A549 (cell line): ENCODE data around the gene TTC31. TPM values are rescaled to one million over a fixed set of nuclear protein-coding genes. Genes with fewer than 3 reads are reported as not detected.

Experiments
- ATAC-seq, 2 experiments: fragments of 200-7000 bp in 1 of 2; fragments of >200 bp in 1 of 2; cut with Nextera tagmentation in 1 of 2; cut with Tn5 transposase in 1 of 2; 3 replicates each; pipeline versions ENCODE4 v1.8.0 to v1.9.1; 2018 to 2020; ENCODE audit warnings: mild to moderate bottlenecking in 1 of 2, moderate library complexity in 1 of 2
- CTCF ChIA-PET: fragments of 300-600 bp; sonication (Branson Sonifier 250); formaldehyde crosslinking; extraction: SDS; loops from one replicate; lab custom pipeline; 2021; ENCODE audit warnings: antibody characterized with exemption, inconsistent platforms; lab: Yijun Ruan, JAX
- POLR2A ChIA-PET: fragments of 350-600 bp; formaldehyde crosslinking; extraction: SDS; loops from one replicate; lab custom pipeline; 2021; ENCODE audit warnings: antibody characterized with exemption, inconsistent platforms; lab: Yijun Ruan, JAX
- DNase-seq, 2 experiments: peaks; one replicate each; pipeline versions ENCODE4 v3.0.0 to v3.0.0-alpha.2; 2011 to 2016; ENCODE audit warnings: low read depth in 1 of 2, low spot score in 1 of 2
- FAIRE-seq: peaks from 2 replicates; lab custom pipeline; 2011; peaks lifted over from hg19 to GRCh38; lab: Jason Lieb, UNC
- H3K27ac ChIP-seq, 2 experiments: fragments of >200 bp; sonication (Bioruptor Twin); formaldehyde crosslinking; 3 replicates each; pipeline ENCODE4 v1.5.1; 2016 to 2017
- H3K4me1 ChIP-seq: fragments of >200 bp; sonication (Bioruptor Twin); formaldehyde crosslinking; 3 replicates; pipeline ENCODE4 v1.6.1; 2016
- H3K4me2 ChIP-seq: fragments of >200 bp; sonication (Bioruptor Twin); formaldehyde crosslinking; 3 replicates; pipeline ENCODE4 v1.6.1; 2016
- H3K4me3 ChIP-seq: fragments of >200 bp; sonication (Bioruptor Twin); formaldehyde crosslinking; 3 replicates; pipeline ENCODE4 v1.5.1; 2016
- H3K9me3 ChIP-seq: fragments of >200 bp; sonication (Bioruptor Twin); formaldehyde crosslinking; 3 replicates; pipeline ENCODE4 v1.6.1; 2016
- BHLHE40 ChIP-seq: IDR thresholded peaks from 2 replicates; pipeline ENCODE4 v1.6.1; 2012; ENCODE audit warnings: low read depth, low read length, inconsistent platforms
- EP300 ChIP-seq, 2 experiments: fragments of >200 bp; sonication (Bioruptor Twin); formaldehyde crosslinking; IDR thresholded peaks; 2 replicates in 1 of 2; 3 replicates in 1 of 2; pipeline ENCODE4 v1.6.1; 2016 to 2017
- FOSL2 ChIP-seq, 2 experiments: fragments of 450-650 bp in 1 of 2; fragments of >200 bp in 1 of 2; sonication (Bioruptor Twin) in 1 of 2; formaldehyde crosslinking; IDR thresholded peaks; 2 replicates each; pipeline versions ENCODE4 v1.5.0 to v1.6.1; 2016 to 2020; ENCODE audit warnings: mild to moderate bottlenecking in 1 of 2, moderate library complexity in 1 of 2
- HEYL ChIP-seq: fragments of 250-450 bp; sonication (Bioruptor Pico); IDR thresholded peaks from 2 replicates; pipeline ENCODE4 v1.8.0; 2021; ENCODE audit warnings: mild to moderate bottlenecking, moderate library complexity
- KDM1A ChIP-seq: fragments of 200-600 bp; sonication (generic); IDR thresholded peaks from 2 replicates; pipeline ENCODE4 v1.6.1; 2016; ENCODE audit warnings: low read depth, mild to moderate bottlenecking
- MAFK ChIP-seq: fragments of 450-650 bp; IDR thresholded peaks from 2 replicates; pipeline ENCODE4 v1.6.1; 2014; ENCODE audit not compliant: partially characterized antibody
- MYC ChIP-seq: IDR thresholded peaks from 2 replicates; pipeline ENCODE4 v1.6.1; 2012; ENCODE audit warnings: mild to moderate bottlenecking, inconsistent platforms, low read length, improper control_type of control experiment, borderline replicate concordance
- RCOR1 ChIP-seq: fragments of 150-350 bp; IDR thresholded peaks from 2 replicates; pipeline ENCODE4 v1.6.1; 2014; ENCODE audit warnings: antibody characterized with exemption, low read length, low read depth
- SREBF2 ChIP-seq: fragments of 450-650 bp; IDR thresholded peaks from 2 replicates; pipeline ENCODE4 v1.6.1; 2014; ENCODE audit warnings: mild to moderate bottlenecking, moderate library complexity
- TP53 ChIP-seq: fragments of 250-450 bp; sonication (Bioruptor Pico); IDR thresholded peaks from 2 replicates; pipeline ENCODE4 v1.5.0; 2021; ENCODE audit warnings: mild to moderate bottlenecking, moderate library complexity
- WGBS: methylation state at CpG from one replicate; pipeline ENCODE4 v1.1.6; 2017; ENCODE audit errors: missing lambda C conversion rate; 5-methylcytosine and 5-hydroxymethylcytosine counted together
- polyA plus RNA-seq, 4 experiments: library from polyadenylated mRNA; depleted of rRNA in 3 of 4; stranded (reverse); fragments of >200 nt; fragmentation: RNase III in 1 of 4; extraction: RNeasy Plus Mini Kit Qiagen cat#74134 plus additional on column Dnase treatment in 1 of 4; gene quantifications; 2 replicates in 3 of 4; 3 replicates in 1 of 4; pipeline ENCODE4 v1.2.3, GENCODE V29; 2011 to 2017
- TF ChIP-seq, protein P1 (sequence below): IDR thresholded peaks from 2 replicates; pipeline ENCODE4 v1.6.1; 2012
- TF ChIP-seq, protein P2 (sequence below): fragments of 250-450 bp; sonication (Bioruptor Pico); IDR thresholded peaks from 2 replicates; pipeline ENCODE4 v1.5.0; 2021; ENCODE audit warnings: mild to moderate bottlenecking, moderate library complexity, borderline replicate concordance
- TF ChIP-seq, protein P3 (sequence below): fragments of 450-650 bp; IDR thresholded peaks from 2 replicates; pipeline ENCODE4 v1.6.1; 2014; ENCODE audit warnings: antibody characterized with exemption
- TF ChIP-seq, protein P4 (sequence below): IDR thresholded peaks from 2 replicates; pipeline ENCODE4 v1.6.1; 2012; ENCODE audit warnings: low read depth, borderline replicate concordance
- TF ChIP-seq, protein P5 (sequence below): fragments of 150-350 bp; IDR thresholded peaks from 2 replicates; pipeline ENCODE4 v1.6.1; 2014; ENCODE audit warnings: low read depth, mild to moderate bottlenecking, low read length

TTC31 gene
- polyA plus RNA-seq, 2 of the 4 experiments (the other 2 are of a cell fraction): 26.2 to 29.6 TPM

DNA sequence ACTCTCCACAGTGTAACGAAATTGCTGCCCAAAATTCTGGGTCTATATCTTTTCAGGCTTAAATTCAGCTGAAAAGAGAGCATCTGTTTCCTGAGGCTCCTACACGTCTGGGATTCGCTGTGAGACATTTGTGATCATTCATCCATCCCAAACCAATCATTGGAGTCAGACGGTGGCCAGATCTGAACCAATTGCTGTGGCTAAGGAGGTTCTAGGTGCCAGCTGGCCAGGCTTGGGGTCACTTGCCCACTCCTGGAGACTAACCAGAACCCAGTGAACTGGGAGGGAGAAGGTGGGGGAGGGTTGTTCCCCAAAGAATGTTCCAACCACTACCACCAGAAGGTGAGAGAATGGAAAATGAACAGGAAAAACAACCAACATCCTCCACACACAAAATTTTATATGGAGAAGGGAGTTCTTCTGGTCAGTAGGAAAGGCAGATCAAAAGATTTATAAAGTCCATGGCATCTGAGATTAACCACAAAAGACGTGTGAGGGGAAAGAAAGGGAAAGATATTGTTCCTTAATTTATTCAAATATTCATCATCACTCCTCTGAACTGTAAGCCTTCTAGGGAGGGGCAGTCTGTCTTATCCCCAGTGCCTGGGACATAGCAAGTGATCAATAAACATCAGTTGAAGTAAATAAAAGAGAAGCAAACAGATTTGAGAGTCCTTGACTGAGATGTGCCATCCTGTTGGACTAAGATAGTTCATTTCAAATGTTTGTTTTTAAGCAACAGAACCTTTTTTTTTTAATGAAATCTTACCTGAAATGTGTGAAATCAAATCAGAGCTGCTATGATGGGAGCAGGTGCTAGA, 38.2 kb upstream of the TTC31 start:
- Histone ChIP-seq H3K4me2 (peak overlapping the region; percentile 43), H3K9me3 (no peaks in the 10 kb centered on the region), H3K27ac (0 out of 6 replicates have a peak overlapping the region, but pooled peaks of 1 of the 2 experiments have one; percentile 1), H3K4me3 (no peak overlapping the region), H3K4me1 (peaks cover 33% of the 10 kb centered on the region)
- WGBS: 38% methylated on average over 5 of the region's 5 CpGs
- no peak for FAIRE-seq
- ChIA-PET POLR2A (interaction anchor here (1.3 kb wide), 1 partner anchor 10 kb away, joined by 3 read pairs; no protein-coding TSS in a partner anchor), CTCF (interaction anchor here (0.5 to 4.1 kb wide), 2 partner anchors 53 to 73 kb away, joined by 3 to 15 read pairs; no protein-coding TSS in a partner anchor)
- DNase-seq: no peak
- no peak for TF ChIP-seq RCOR1
- TF ChIP-seq, all 56 proteins: peak for 0
- ATAC-seq: no peak

DNA sequence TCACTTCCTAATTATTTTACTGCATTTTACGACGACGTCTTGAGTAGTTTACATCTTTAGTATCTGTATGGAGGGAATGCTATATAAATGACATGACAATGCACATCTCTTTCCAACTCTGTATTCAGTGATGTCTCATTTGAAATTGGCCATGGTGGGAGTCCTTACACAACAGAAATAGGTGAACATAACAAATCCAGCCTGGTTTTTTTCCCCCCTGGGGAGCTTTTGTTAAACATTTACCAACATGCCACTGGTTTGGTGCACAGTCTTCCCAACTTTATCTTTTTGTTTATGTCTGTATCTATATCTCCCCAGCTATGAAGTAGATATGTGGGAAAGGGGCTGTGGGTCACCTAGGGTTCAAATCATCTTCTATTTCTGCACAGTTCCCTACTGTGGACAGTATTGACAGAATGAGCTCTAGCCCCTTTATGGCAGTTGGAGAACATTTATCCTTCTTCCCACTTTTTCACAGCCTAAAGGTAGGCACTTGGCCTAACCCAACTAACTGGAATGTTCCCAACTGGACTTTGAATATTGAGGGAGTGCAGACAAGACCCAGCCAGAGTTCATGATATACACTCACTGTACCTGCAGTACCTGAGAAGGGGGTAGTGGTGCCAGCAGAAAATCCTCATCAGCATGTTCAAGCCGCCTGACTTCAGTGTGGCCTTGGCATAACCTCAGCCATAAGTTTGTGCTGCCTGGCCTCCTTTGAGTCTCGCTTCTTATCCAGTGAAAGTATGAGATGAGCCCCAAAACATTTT, 35.5 kb upstream of the TTC31 start:
- 87% methylated on average over 5 of the region's 5 CpGs for WGBS
- peak overlapping the region; percentile 34 for H3K4me2 ChIP-seq
- ChIA-PET POLR2A (no interaction called here), CTCF (interaction anchor here (0.6 to 1.6 kb wide), 2 partner anchors 35 to 1674 kb away, joined by 3 read pairs; partner anchors contain the start of genes CCDC142 and TTC31)
- peak in 1 of 2 experiments; percentile 37; a peak in 1 of 6 replicates for ATAC-seq
- H3K4me3 ChIP-seq: no peak overlapping the region
- peak overlapping the region in 1 of 2 experiments; percentile 22; a peak in 1 of 6 replicates for H3K27ac ChIP-seq
- TF ChIP-seq, protein P1, sequence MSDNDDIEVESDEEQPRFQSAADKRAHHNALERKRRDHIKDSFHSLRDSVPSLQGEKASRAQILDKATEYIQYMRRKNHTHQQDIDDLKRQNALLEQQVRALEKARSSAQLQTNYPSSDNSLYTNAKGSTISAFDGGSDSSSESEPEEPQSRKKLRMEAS: no peak
- TF ChIP-seq MAFK (no peak), KDM1A (no peak), FOSL2 (IDR thresholded peaks at IDR 0.05) (no peak), FOSL2 (CRISPR knock-in tag; IDR thresholded peaks at IDR 0.05) (no peak), HEYL (CRISPR knock-in tag) (no peak), BHLHE40 (no peak), TP53 (no peak), SREBF2 (no peak), EP300 (IDR thresholded peaks at IDR 0.05) (no peak), MYC (no peak)
- TF ChIP-seq, protein P2, sequence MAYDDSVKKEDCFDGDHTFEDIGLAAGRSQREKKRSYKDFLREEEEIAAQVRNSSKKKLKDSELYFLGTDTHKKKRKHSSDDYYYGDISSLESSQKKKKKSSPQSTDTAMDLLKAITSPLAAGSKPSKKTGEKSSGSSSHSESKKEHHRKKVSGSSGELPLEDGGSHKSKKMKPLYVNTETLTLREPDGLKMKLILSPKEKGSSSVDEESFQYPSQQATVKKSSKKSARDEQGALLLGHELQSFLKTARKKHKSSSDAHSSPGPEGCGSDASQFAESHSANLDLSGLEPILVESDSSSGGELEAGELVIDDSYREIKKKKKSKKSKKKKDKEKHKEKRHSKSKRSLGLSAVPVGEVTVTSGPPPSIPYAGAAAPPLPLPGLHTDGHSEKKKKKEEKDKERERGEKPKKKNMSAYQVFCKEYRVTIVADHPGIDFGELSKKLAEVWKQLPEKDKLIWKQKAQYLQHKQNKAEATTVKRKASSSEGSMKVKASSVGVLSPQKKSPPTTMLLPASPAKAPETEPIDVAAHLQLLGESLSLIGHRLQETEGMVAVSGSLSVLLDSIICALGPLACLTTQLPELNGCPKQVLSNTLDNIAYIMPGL (CRISPR knock-in tag): no peak
- TF ChIP-seq, protein P3, sequence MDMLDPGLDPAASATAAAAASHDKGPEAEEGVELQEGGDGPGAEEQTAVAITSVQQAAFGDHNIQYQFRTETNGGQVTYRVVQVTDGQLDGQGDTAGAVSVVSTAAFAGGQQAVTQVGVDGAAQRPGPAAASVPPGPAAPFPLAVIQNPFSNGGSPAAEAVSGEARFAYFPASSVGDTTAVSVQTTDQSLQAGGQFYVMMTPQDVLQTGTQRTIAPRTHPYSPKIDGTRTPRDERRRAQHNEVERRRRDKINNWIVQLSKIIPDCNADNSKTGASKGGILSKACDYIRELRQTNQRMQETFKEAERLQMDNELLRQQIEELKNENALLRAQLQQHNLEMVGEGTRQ: no peak
- TF ChIP-seq, protein P4, sequence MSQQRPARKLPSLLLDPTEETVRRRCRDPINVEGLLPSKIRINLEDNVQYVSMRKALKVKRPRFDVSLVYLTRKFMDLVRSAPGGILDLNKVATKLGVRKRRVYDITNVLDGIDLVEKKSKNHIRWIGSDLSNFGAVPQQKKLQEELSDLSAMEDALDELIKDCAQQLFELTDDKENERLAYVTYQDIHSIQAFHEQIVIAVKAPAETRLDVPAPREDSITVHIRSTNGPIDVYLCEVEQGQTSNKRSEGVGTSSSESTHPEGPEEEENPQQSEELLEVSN: no peak
- TF ChIP-seq, protein P5, sequence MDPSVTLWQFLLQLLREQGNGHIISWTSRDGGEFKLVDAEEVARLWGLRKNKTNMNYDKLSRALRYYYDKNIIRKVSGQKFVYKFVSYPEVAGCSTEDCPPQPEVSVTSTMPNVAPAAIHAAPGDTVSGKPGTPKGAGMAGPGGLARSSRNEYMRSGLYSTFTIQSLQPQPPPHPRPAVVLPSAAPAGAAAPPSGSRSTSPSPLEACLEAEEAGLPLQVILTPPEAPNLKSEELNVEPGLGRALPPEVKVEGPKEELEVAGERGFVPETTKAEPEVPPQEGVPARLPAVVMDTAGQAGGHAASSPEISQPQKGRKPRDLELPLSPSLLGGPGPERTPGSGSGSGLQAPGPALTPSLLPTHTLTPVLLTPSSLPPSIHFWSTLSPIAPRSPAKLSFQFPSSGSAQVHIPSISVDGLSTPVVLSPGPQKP: no peak
- no peaks in the 10 kb centered on the region for H3K9me3 ChIP-seq
- H3K4me1 ChIP-seq: peaks cover 25% of the 10 kb centered on the region
- FAIRE-seq: no peak
- no peak for DNase-seq
